Stimulated activated CD4-positive, alpha-beta T cell treated with anti-CD3 and anti-CD28 coated beads, Interleukin-2, amount 100 ng/mL, for 4 hours (primary cell): ENCODE measurements around the gene SGMS2.

Experiments
- DNase-seq: peaks from one replicate; pipeline ENCODE4 v3.0.0-alpha.2; 2020; ENCODE audit warnings: low read depth

Gene SGMS2

GRCh38 chr4:107828315-107829090, 3.8 kb downstream of the SGMS2 start:
- DNase-seq: no peak

- no peak for DNase-seq
Observed at GRCh38 chr4:107831140-107831539, 6.4 kb downstream of the SGMS2 start.

- DNase-seq: no peak
Observed at GRCh38 chr4:107832275-107832807, 7.6 kb downstream of the SGMS2 start.

GRCh38 chr4:107834241-107834794, 9.6 kb downstream of the SGMS2 start:
- no peak for DNase-seq

- DNase-seq: no peak
Observed at GRCh38 chr4:107835406-107835805, 10.7 kb downstream of the SGMS2 start.

GRCh38 chr4:107837317-107837716, 12.6 kb downstream of the SGMS2 start:
- DNase-seq: no peak

- DNase-seq: no peak
Observed at GRCh38 chr4:107837776-107838618, 13.3 kb downstream of the SGMS2 start.

- no peak for DNase-seq
Observed at GRCh38 chr4:107838861-107839565, 14.3 kb downstream of the SGMS2 start.

- no peak for DNase-seq
Observed at GRCh38 chr4:107843391-107843790, 18.7 kb downstream of the SGMS2 start.

GRCh38 chr4:107845681-107846080, 20.9 kb downstream of the SGMS2 start:
- DNase-seq: no peak

GRCh38 chr4:107850438-107850837, 25.7 kb downstream of the SGMS2 start:
- no peak for DNase-seq

GRCh38 chr4:107853444-107854355, 29.0 kb downstream of the SGMS2 start:
- no peak for DNase-seq

- no peak for DNase-seq
Observed at GRCh38 chr4:107854356-107855022, 29.8 kb downstream of the SGMS2 start.

- no peak for DNase-seq
Observed at GRCh38 chr4:107855723-107856122, 31.0 kb downstream of the SGMS2 start.

- no peak for DNase-seq
Observed at GRCh38 chr4:107856901-107857300, 32.2 kb downstream of the SGMS2 start.

- DNase-seq: no peak
Observed at GRCh38 chr4:107857741-107858140, 33.0 kb downstream of the SGMS2 start.

GRCh38 chr4:107858158-107858742, 33.5 kb downstream of the SGMS2 start:
- no peak for DNase-seq

- no peak for DNase-seq
Observed at GRCh38 chr4:107862658-107863057, 37.9 kb downstream of the SGMS2 start.

GRCh38 chr4:107863416-107863815, 38.7 kb downstream of the SGMS2 start:
- no peak for DNase-seq

- DNase-seq: no peak
Observed at GRCh38 chr4:107863850-107864371, 39.2 kb downstream of the SGMS2 start.
